Glomerular visceral epithelial cell (primary cell): ENCODE measurements around the gene ARL5C.

Source experiments
- DNase-seq: peaks from one replicate; pipeline ENCODE4 v3.0.0-alpha.2; 2016; ENCODE audit errors: extremely low spot score

The ARL5C gene

GRCh38 chr17:39108461-39109375 lies 57.2 kb downstream of the ARL5C start:
- DNase-seq, result no peak

- DNase-seq, result no peak
These were observed 58.0 kb downstream of the ARL5C start for GRCh38 chr17:39107973-39108372.

GRCh38 chr17:39107155-39107554 lies 58.8 kb downstream of the ARL5C start:
- DNase-seq, result no peak
